B cell (primary cell): ENCODE data around the gene MMAB.

Source experiments
- CTCF ChIP-seq: fragments of 200-600 bp; IDR thresholded peaks from one replicate; pipeline ENCODE4 v1.8.0; 2022; ENCODE audit warnings: antibody characterized with exemption, mild to moderate bottlenecking
- EZH2 ChIP-seq: IDR thresholded peaks from 2 replicates; pipeline ENCODE4 v1.6.1; 2012; ENCODE audit warnings: borderline replicate concordance, low read depth, mild to moderate bottlenecking, moderate library complexity, low read length; ENCODE audit not compliant: insufficient read depth, poor library complexity, severe bottlenecking

GRCh38 chr12:109523504-109523903 is 49.8 kb downstream of the MMAB start:
- no peak for TF ChIP-seq CTCF
- no peak for TF ChIP-seq EZH2
